Mesenchymal stem cell (in vitro differentiated cells and primary cell): ENCODE results near the gene ZNF215.

Experiments
- DNase-seq: peaks from one replicate; pipeline ENCODE4 v3.0.0-alpha.2; 2013
- H2AFZ ChIP-seq: one replicate; pipeline ENCODE4 v1.6.1; 2013; ENCODE audit warnings: low read depth, mild to moderate bottlenecking, control low read depth, inconsistent platforms, low read length, moderate library complexity
- H2AK5ac ChIP-seq: 2 replicates; pipeline ENCODE4 v1.6.1; 2013; ENCODE audit warnings: low read length, moderate library complexity, mild to moderate bottlenecking, inconsistent platforms; ENCODE audit not compliant: severe bottlenecking
- H2BK120ac ChIP-seq: one replicate; pipeline ENCODE4 v1.6.1; 2013; ENCODE audit warnings: low read depth, mild to moderate bottlenecking, inconsistent platforms, low read length, moderate library complexity
- H2BK12ac ChIP-seq, 2 experiments: one replicate each; pipeline ENCODE4 v1.6.1; 2013; ENCODE audit warnings: inconsistent platforms in 2 of 2, low read length in 2 of 2, mild to moderate bottlenecking in 2 of 2, moderate library complexity in 2 of 2, control low read depth in 1 of 2
- H2BK15ac ChIP-seq: one replicate; pipeline ENCODE4 v1.6.1; 2013; ENCODE audit warnings: mild to moderate bottlenecking, low read depth, inconsistent platforms; ENCODE audit not compliant: poor library complexity, severe bottlenecking
- H2BK5ac ChIP-seq: 2 replicates; pipeline ENCODE4 v1.6.1; 2013; ENCODE audit warnings: low read depth, mild to moderate bottlenecking, low read length, control low read depth, inconsistent platforms; ENCODE audit not compliant: poor library complexity, severe bottlenecking
- H3K14ac ChIP-seq, 2 experiments: one replicate each; pipeline ENCODE4 v1.6.1; 2013; ENCODE audit warnings: inconsistent platforms in 2 of 2, low read length in 2 of 2, control low read depth in 1 of 2, mild to moderate bottlenecking in 1 of 2, moderate library complexity in 1 of 2
- H3K18ac ChIP-seq, 2 experiments: one replicate each; pipeline ENCODE4 v1.6.1; 2013; ENCODE audit warnings: inconsistent platforms in 2 of 2, low read length in 2 of 2, control low read depth in 1 of 2, low read depth in 1 of 2, mild to moderate bottlenecking in 1 of 2
- H3K23ac ChIP-seq, 2 experiments: one replicate each; pipeline ENCODE4 v1.6.1; 2013; ENCODE audit warnings: inconsistent platforms in 2 of 2, low read length in 2 of 2, mild to moderate bottlenecking in 2 of 2, moderate library complexity in 2 of 2, control low read depth in 1 of 2
- H3K27ac ChIP-seq: 2 replicates; pipeline ENCODE4 v1.5.1; 2013; ENCODE audit warnings: mild to moderate bottlenecking, moderate library complexity, low read length, control low read depth, inconsistent platforms; ENCODE audit not compliant: poor library complexity, severe bottlenecking
- H3K27me3 ChIP-seq, 2 experiments: 2 replicates each; pipeline versions ENCODE4 v1.6.1 to v1.7.0; 2013; ENCODE audit warnings: low read length in 2 of 2, mild to moderate bottlenecking in 2 of 2, moderate library complexity in 2 of 2, control low read depth in 1 of 2, inconsistent platforms in 1 of 2; ENCODE audit not compliant: control insufficient read depth in 1 of 2, insufficient read depth in 1 of 2
- H3K36me3 ChIP-seq, 2 experiments: 2 replicates each; pipeline versions ENCODE4 v1.6.1 to v1.7.0; 2013; ENCODE audit warnings: low read length in 2 of 2, control low read depth in 1 of 2, inconsistent platforms in 1 of 2, low read depth in 1 of 2, mild to moderate bottlenecking in 1 of 2; ENCODE audit not compliant: insufficient read depth in 2 of 2, control insufficient read depth in 1 of 2
- H3K4ac ChIP-seq, 2 experiments: one replicate each; pipeline ENCODE4 v1.6.1; 2013; ENCODE audit warnings: inconsistent platforms in 2 of 2, low read length in 2 of 2, mild to moderate bottlenecking in 2 of 2, moderate library complexity in 2 of 2, control low read depth in 1 of 2, low read depth in 1 of 2
- H3K4me1 ChIP-seq: 2 replicates; pipeline ENCODE4 v1.6.1; 2013; ENCODE audit warnings: low read depth, low read length, control low read depth; ENCODE audit not compliant: control insufficient read depth, insufficient read depth
- H3K4me2 ChIP-seq: 2 replicates; pipeline ENCODE4 v1.6.1; 2013; ENCODE audit warnings: low read length, mild to moderate bottlenecking, inconsistent platforms; ENCODE audit not compliant: poor library complexity, severe bottlenecking
- H3K4me3 ChIP-seq, 2 experiments: 2 replicates each; pipeline versions ENCODE4 v1.5.1 to v1.7.0; 2013; ENCODE audit warnings: low read length in 2 of 2, mild to moderate bottlenecking in 2 of 2, control low read depth in 1 of 2, low read depth in 1 of 2; ENCODE audit not compliant: insufficient read depth in 1 of 2
- H3K79me1 ChIP-seq: replicated peaks from 2 replicates; pipeline ENCODE4 v1.6.1; 2013; ENCODE audit warnings: mild to moderate bottlenecking, control low read depth, low read length, inconsistent platforms; ENCODE audit not compliant: poor library complexity, severe bottlenecking
- H3K9ac ChIP-seq: 2 replicates; pipeline ENCODE4 v1.7.0; 2013; ENCODE audit warnings: mild to moderate bottlenecking, low read length, moderate library complexity
- H3K9me3 ChIP-seq: 2 replicates; pipeline ENCODE4 v1.7.0; 2013; ENCODE audit warnings: mild to moderate bottlenecking, low read length; ENCODE audit not compliant: control insufficient read depth
- H4K8ac ChIP-seq: one replicate; pipeline ENCODE4 v1.6.1; 2013; ENCODE audit warnings: inconsistent platforms, mild to moderate bottlenecking, low read length, moderate library complexity
- H4K91ac ChIP-seq: one replicate; pipeline ENCODE4 v1.6.1; 2013; ENCODE audit warnings: mild to moderate bottlenecking, low read length, inconsistent platforms
- WGBS: methylation state at CpG from one replicate; pipeline ENCODE4 v1.1.7; 2013; ENCODE audit warnings: mixed read lengths; 5-methylcytosine and 5-hydroxymethylcytosine counted together

The ZNF215 gene

DNA sequence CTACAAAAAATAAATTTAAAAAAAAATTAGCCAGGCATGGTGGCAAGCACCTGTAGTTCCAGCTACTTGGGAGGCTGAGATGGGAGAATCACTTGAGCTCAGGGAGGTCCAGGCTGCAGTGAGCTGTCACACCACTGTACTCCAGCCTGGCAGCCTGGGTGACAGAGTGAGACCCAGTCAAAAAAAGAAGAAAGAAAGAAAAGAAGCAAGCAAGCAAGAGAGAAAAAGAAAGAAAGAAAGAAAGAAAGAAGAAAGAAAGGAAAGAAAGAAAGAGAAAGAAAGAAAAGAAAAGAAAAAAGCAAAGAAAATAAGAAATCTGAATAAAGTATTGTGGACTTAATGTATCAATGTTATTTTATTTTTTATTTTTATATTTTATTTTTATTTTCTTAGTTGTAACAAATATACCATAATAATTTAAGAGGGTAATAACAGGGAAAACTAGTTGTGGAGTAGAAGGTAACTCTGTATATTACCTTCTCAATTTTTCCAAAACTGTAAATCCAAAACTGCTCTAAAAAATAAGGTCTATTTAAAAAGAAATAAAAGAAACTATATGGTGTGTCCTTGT is 1.1 kb upstream of the ZNF215 start:
- H3K9me3 ChIP-seq: no peaks in the 10 kb centered on the region
- H3K18ac ChIP-seq: no peak overlapping the region
- peaks cover 3% of the 10 kb centered on the region for H3K4me1 ChIP-seq
- no peak overlapping the region for H2AK5ac ChIP-seq
- H3K9ac ChIP-seq: no peak overlapping the region
- H2AFZ ChIP-seq: no peak overlapping the region
- no peak overlapping the region for H3K23ac ChIP-seq
- H3K79me1 ChIP-seq: peaks cover 4% of the 10 kb centered on the region
- no peak overlapping the region for H3K4ac ChIP-seq
- no peak for DNase-seq
- no peak overlapping the region for H2BK120ac ChIP-seq
- H3K27ac ChIP-seq: no peak overlapping the region
- H3K36me3 ChIP-seq: no peaks in the 10 kb centered on the region
- H4K91ac ChIP-seq: no peak overlapping the region
- H3K14ac ChIP-seq: no peak overlapping the region
- H2BK5ac ChIP-seq: no peak overlapping the region
- no peak overlapping the region for H3K4me3 ChIP-seq
- no peaks in the 10 kb centered on the region for H3K27me3 ChIP-seq
- no peak overlapping the region for H2BK15ac ChIP-seq
- no peak overlapping the region for H3K4me2 ChIP-seq
- H4K8ac ChIP-seq: no peak overlapping the region
- H2BK12ac ChIP-seq: no peak overlapping the region

DNA sequence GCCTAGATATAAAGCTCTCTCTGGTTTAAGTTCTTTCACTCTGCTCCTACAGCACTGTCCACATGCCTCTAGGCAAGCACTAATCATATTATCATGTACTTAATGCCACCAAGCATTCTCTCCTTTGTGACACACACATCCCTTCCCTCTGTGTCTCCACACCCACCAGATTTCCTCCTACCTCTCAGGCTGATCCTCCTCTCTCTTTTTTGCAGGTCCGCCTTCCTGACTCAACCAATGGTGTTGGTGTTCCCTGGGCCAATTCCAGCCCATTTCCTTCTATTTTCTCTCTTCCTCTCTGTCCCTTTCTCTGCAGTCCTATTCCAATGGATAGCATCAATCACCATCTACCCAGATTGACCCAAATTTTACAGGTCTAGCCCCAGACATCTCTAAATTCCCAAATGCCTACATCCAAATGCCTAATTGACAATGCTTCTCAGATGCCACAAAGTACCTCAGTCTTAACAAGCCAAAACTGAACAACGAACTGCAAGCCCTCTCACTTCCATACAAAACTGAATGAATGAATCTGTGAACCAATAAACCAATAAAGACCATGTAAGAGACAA is 504 bp upstream of the ZNF215 start:
- Histone ChIP-seq H4K8ac (no peak overlapping the region), H3K27me3 (no peaks in the 10 kb centered on the region), H3K9me3 (no peaks in the 10 kb centered on the region), H2AK5ac (no peak overlapping the region), H3K79me1 (peaks cover 4% of the 10 kb centered on the region), H2AFZ (no peak overlapping the region), H3K4ac (no peak overlapping the region), H4K91ac (no peak overlapping the region), H2BK12ac (no peak overlapping the region), H3K18ac (no peak overlapping the region), H2BK15ac (no peak overlapping the region), H3K14ac (no peak overlapping the region), H2BK5ac (no peak overlapping the region), H3K4me3 (peak overlapping the region in 1 of 2 experiments; percentile 97), H2BK120ac (no peak overlapping the region), H3K4me2 (no peak overlapping the region), H3K36me3 (no peaks in the 10 kb centered on the region), H3K9ac (peak overlapping the region; percentile 95), H3K4me1 (peaks cover 3% of the 10 kb centered on the region), H3K23ac (no peak overlapping the region), H3K27ac (no peak overlapping the region)
- DNase-seq: peak; percentile 41
- WGBS: 49% methylated on average over 2 of the region's 2 CpGs

DNA sequence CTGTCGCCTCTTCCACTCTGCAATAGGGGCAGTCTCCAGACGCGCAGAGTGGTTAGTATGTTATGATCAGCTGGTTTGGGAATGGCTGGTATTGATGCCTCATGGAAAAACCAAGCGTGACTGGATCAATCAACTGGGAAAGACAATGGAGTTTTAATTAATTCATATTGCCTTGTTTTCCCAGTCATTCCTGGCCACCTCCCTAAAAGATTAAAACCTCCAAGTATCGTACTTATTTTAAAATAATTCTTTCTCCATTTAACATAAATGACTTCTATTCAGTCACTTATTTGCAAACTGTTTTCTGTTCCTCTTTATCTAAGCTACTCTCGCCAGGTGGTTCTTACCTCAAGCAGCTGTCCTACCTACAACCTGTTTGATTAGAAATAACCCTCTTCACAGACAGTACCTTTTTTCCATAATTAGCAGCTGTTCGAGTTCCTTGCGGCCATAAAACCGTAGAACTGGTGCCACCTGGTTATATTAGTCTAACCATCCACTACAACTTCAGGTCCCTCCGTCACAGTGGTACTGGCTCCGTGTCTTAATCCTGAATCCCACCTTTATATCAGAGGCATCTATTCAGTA is 898 bp downstream of the ZNF215 start:
- no peaks in the 10 kb centered on the region for H3K36me3 ChIP-seq
- H3K14ac ChIP-seq: no peak overlapping the region
- peak overlapping the region; percentile 95 for H3K9ac ChIP-seq

DNA sequence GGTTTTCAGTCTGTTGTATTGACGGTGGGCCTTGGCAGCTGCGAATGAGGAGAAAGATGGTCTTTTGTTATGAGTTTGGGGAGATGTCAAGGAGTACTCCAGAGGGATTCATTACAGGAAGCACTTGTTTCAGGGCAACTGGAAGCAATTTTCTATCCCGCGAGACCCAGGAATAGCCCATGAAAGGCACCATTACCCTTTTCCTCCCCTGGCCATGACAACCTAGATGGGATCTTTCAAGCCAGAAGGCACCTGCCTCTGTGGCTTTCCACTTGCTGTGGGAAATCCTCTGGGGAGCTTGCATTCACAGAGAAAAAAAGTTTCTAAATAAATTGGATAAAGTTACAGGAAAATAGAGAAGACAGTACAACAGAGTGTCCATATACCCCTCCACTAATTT is 2.7 kb downstream of the ZNF215 start:
- H3K9ac ChIP-seq: no peak overlapping the region
- 90% methylated on average over 2 of the region's 4 CpGs for WGBS
- H3K23ac ChIP-seq: no peak overlapping the region
- no peaks in the 10 kb centered on the region for H3K9me3 ChIP-seq
- no peak overlapping the region for H4K8ac ChIP-seq
- no peak overlapping the region for H2AFZ ChIP-seq
- no peaks in the 10 kb centered on the region for H3K36me3 ChIP-seq
- no peak overlapping the region for H3K4me2 ChIP-seq
- H3K18ac ChIP-seq: no peak overlapping the region
- no peak overlapping the region for H3K14ac ChIP-seq
- no peak overlapping the region for H2BK15ac ChIP-seq
- no peak overlapping the region for H2BK12ac ChIP-seq
- no peak overlapping the region for H3K4me3 ChIP-seq
- peaks cover 3% of the 10 kb centered on the region for H3K4me1 ChIP-seq
- H3K27ac ChIP-seq: no peak overlapping the region
- peaks cover 4% of the 10 kb centered on the region for H3K79me1 ChIP-seq
- no peak overlapping the region for H4K91ac ChIP-seq
- no peak for DNase-seq
- H3K27me3 ChIP-seq: no peaks in the 10 kb centered on the region
- no peak overlapping the region for H2BK5ac ChIP-seq
- no peak overlapping the region for H2BK120ac ChIP-seq
- no peak overlapping the region for H3K4ac ChIP-seq
- no peak overlapping the region for H2AK5ac ChIP-seq

More for the DNA sequence above, 898 bp downstream of the ZNF215 start:
- Histone ChIP-seq H3K18ac (peak overlapping the region in 1 of 2 experiments; percentile 22), H4K91ac (no peak overlapping the region), H2BK15ac (no peak overlapping the region), H2BK120ac (no peak overlapping the region), H2BK5ac (no peak overlapping the region), H2AFZ (peak overlapping the region; percentile 58), H3K27ac (no peak overlapping the region), H3K4me3 (peak overlapping the region; percentile 73 to 97), H4K8ac (no peak overlapping the region), H3K4ac (no peak overlapping the region), H3K27me3 (no peaks in the 10 kb centered on the region), H3K79me1 (peaks cover 4% of the 10 kb centered on the region), H2AK5ac (no peak overlapping the region), H2BK12ac (no peak overlapping the region), H3K4me2 (peak overlapping the region; percentile 52), H3K9me3 (no peaks in the 10 kb centered on the region), H3K23ac (no peak overlapping the region), H3K4me1 (peaks cover 3% of the 10 kb centered on the region)
- DNase-seq: no peak
- 22% methylated on average over 11 of the region's 11 CpGs for WGBS
